ENCODE measurements around the gene HAUS1.

DNA sequence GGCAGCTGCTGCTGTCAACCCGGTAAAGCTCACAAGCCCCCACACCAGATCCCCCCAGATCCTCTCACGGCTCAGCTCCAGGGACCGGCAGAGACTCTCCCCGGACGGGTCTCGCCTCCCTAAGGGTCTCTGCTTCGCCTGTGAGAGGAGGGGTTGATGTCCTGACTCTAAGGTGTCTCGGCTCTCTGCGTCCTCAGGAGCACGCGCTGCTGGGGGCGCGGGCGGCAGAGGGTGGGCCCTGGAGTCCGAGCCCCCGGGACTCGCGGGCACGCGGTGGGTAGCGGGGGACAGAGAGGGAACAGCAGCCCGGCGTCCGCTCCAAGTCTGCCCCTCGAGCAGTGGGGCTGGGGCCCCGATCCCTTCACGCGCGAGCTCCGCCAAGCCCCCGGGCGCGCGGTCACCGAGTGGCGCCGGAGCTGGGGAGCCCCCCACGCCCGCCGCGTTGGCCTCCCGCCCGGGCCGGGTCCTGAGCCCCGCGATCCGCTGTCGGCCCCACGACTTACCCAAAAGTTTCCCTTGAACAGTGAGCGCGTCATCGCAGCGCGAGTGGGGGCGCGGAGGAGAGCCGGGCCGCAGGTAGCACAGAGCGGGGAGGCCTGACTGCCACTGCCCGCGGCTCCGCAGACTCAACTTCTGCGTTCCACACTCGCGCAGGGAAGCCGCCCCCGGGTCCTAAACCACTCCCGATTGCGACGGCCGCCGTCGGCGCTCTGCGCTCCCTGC lies 32.4 kb upstream of the HAUS1 start, which contains the start of gene PSTPIP2:
- TF ChIP-seq, protein P1, sequence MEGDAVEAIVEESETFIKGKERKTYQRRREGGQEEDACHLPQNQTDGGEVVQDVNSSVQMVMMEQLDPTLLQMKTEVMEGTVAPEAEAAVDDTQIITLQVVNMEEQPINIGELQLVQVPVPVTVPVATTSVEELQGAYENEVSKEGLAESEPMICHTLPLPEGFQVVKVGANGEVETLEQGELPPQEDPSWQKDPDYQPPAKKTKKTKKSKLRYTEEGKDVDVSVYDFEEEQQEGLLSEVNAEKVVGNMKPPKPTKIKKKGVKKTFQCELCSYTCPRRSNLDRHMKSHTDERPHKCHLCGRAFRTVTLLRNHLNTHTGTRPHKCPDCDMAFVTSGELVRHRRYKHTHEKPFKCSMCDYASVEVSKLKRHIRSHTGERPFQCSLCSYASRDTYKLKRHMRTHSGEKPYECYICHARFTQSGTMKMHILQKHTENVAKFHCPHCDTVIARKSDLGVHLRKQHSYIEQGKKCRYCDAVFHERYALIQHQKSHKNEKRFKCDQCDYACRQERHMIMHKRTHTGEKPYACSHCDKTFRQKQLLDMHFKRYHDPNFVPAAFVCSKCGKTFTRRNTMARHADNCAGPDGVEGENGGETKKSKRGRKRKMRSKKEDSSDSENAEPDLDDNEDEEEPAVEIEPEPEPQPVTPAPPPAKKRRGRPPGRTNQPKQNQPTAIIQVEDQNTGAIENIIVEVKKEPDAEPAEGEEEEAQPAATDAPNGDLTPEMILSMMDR (IDR thresholded peaks at IDR 0.05) = no peak
- TF ChIP-seq ZFX (IDR thresholded peaks at IDR 0.05; ENCODE audit: borderline replicate concordance) = no peak
